Gastroesophageal sphincter (tissue), 3 donors: ENCODE data around the gene SLC29A2.

ENCODE experiments used
- EP300 ChIP-seq: sonication (generic); formaldehyde crosslinking; IDR thresholded peaks from one replicate; pipeline ENCODE4 v1.6.1; 2017; ENCODE audit warnings: antibody characterized with exemption, mild to moderate bottlenecking
- POLR2A ChIP-seq, 2 donors: fragments of 450-650 bp; IDR thresholded peaks; one replicate each; pipeline ENCODE4 v1.6.1; 2017; ENCODE audit warnings: antibody characterized with exemption in 2 of 2, mild to moderate bottlenecking in 2 of 2, moderate library complexity in 1 of 2
- POLR2AphosphoS5 ChIP-seq: sonication (generic); formaldehyde crosslinking; IDR thresholded peaks from one replicate; pipeline ENCODE4 v1.6.1; 2017; ENCODE audit warnings: antibody characterized with exemption
- TF ChIP-seq, protein P1 (sequence below), 4 experiments: fragments of 200-600 bp in 2 of 4; fragments of 450-650 bp in 2 of 4; sonication (generic) in 1 of 4; IDR thresholded peaks; one replicate each; pipeline ENCODE4 v1.5.1; 2017 to 2019; ENCODE audit warnings: antibody characterized with exemption in 4 of 4, mild to moderate bottlenecking in 2 of 4, moderate library complexity in 2 of 4

DNA sequence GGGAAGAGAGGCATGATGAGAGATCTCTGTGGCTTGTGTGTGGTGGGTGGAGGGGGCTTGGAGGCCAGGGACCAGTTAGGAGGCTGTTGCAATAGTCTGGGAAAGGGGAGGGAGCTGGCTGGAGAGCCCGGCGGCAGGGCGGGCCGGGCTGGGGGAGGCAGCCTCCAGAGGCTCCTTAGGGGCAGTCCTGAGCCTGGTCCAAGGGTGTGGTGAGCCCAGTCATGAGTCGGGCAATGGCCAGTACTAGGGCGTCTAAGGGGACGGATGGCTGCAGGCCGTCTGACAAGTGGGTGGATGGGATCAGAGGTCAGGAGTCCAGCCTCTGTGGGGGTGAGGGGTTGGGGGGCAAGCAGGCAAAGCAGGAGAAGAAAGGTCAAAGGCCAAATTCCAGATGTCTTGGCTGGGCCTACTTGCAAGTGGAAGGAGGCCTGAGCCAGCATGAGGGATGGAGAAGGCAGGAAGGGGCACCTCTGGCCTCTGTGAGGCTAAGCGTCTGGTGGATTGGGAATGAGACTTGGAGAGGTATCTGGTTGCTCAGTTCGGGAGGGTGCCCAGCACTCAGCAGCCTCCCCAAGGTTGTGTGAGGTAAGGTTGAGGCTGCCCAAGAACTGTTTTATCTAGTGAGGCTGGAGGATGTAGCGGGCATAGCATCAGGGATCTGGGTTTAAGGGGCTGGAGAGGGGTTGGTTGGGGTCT, 48.7 kb downstream of the SLC29A2 start:
- TF ChIP-seq, protein P1, sequence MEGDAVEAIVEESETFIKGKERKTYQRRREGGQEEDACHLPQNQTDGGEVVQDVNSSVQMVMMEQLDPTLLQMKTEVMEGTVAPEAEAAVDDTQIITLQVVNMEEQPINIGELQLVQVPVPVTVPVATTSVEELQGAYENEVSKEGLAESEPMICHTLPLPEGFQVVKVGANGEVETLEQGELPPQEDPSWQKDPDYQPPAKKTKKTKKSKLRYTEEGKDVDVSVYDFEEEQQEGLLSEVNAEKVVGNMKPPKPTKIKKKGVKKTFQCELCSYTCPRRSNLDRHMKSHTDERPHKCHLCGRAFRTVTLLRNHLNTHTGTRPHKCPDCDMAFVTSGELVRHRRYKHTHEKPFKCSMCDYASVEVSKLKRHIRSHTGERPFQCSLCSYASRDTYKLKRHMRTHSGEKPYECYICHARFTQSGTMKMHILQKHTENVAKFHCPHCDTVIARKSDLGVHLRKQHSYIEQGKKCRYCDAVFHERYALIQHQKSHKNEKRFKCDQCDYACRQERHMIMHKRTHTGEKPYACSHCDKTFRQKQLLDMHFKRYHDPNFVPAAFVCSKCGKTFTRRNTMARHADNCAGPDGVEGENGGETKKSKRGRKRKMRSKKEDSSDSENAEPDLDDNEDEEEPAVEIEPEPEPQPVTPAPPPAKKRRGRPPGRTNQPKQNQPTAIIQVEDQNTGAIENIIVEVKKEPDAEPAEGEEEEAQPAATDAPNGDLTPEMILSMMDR (IDR thresholded peaks at IDR 0.05) = no peak
- no peak for TF ChIP-seq POLR2AphosphoS5
- TF ChIP-seq EP300 = no peak
- TF ChIP-seq POLR2A (IDR thresholded peaks at IDR 0.05) = no peak
